GM18499 (cell line): Measurements from ENCODE around the gene FAM180B.
"Not testable (repeated sequence)": the region's sequence is repeated elsewhere in the genome, so short reads cannot be mapped to it uniquely, and the experiment has no call there.

Experiments
- ATAC-seq: cut with Tn5 transposase; IDR thresholded peaks from one replicate; pipeline ENCODE4 v1.9.1; 2021; ENCODE audit warnings: moderate number of reproducible peaks; ENCODE audit not compliant: insufficient read depth, unreplicated experiment

The FAM180B gene

GRCh38 chr11:47593492-47593933 lies 7.0 kb downstream of the FAM180B start:
- no peak for ATAC-seq

- no peak for ATAC-seq
These were observed 7.7 kb downstream of the FAM180B start, which contains the start of gene C1QTNF4 for GRCh38 chr11:47593934-47594855. C1QTNF4 (minus strand) TSS chr11:47594411; CDS start chr11:47590810, 3,601 bp downstream.

- no peak for ATAC-seq
These were observed 8.6 kb downstream of the FAM180B start for GRCh38 chr11:47595029-47595428.

- no peak for ATAC-seq
These were observed 9.5 kb downstream of the FAM180B start for GRCh38 chr11:47595967-47596366.

GRCh38 chr11:47599902-47600301 lies 13.4 kb downstream of the FAM180B start:
- ATAC-seq, result no peak

GRCh38 chr11:47603295-47603694 lies 16.8 kb downstream of the FAM180B start:
- ATAC-seq, result no peak

GRCh38 chr11:47605921-47606320 lies 19.4 kb downstream of the FAM180B start:
- no peak for ATAC-seq

GRCh38 chr11:47606731-47607130 lies 20.3 kb downstream of the FAM180B start:
- no peak for ATAC-seq

- ATAC-seq, result no peak
These were observed 20.9 kb downstream of the FAM180B start for GRCh38 chr11:47607380-47607779.

GRCh38 chr11:47609675-47610074 lies 23.2 kb downstream of the FAM180B start:
- ATAC-seq, result no peak

GRCh38 chr11:47611348-47611794 lies 24.9 kb downstream of the FAM180B start:
- peak; percentile 79 for ATAC-seq

GRCh38 chr11:47615249-47615648 lies 28.8 kb downstream of the FAM180B start:
- ATAC-seq, result no peak

- ATAC-seq, result no peak
These were observed 30.4 kb downstream of the FAM180B start for GRCh38 chr11:47616726-47617416.

- ATAC-seq, result no peak
These were observed 30.9 kb downstream of the FAM180B start for GRCh38 chr11:47617417-47617809.

GRCh38 chr11:47620836-47621378 lies 34.4 kb downstream of the FAM180B start:
- ATAC-seq, result no peak

- ATAC-seq, result no peak
These were observed 39.8 kb downstream of the FAM180B start for GRCh38 chr11:47626234-47626633.

GRCh38 chr11:47628026-47628425 lies 41.5 kb downstream of the FAM180B start:
- no peak for ATAC-seq

GRCh38 chr11:47631473-47631872 lies 45.0 kb downstream of the FAM180B start:
- no peak for ATAC-seq

- not testable (repeated sequence) for ATAC-seq
These were observed 49.9 kb downstream of the FAM180B start for GRCh38 chr11:47636331-47636730.
